Right lobe of liver (tissue), 6 donors: ENCODE measurements around the gene SYNJ2. TPM values are rescaled to one million over a fixed set of nuclear protein-coding genes. Genes with fewer than 3 reads are reported as not detected.

ENCODE experiments used
- ATAC-seq, 4 donors: fragments of 200-7000 bp; cut with Tn5 transposase; one replicate each; pipeline ENCODE4 v1.9.1; 2020; ENCODE audit warnings: mild to moderate bottlenecking in 4 of 4, moderate library complexity in 4 of 4
- DNase-seq, 3 donors: peaks; one replicate each; pipeline ENCODE4 v3.0.0-alpha.2; 2020
- H3K27ac ChIP-seq, 3 donors: fragments of 200-600 bp; one replicate each; pipeline ENCODE4 v1.8.0; 2022
- H3K27me3 ChIP-seq, 2 donors: fragments of 200-600 bp; one replicate each; pipeline ENCODE4 v1.8.0; 2022
- H3K36me3 ChIP-seq, 4 donors: fragments of 200-600 bp; sonication (generic) in 1 of 4; one replicate each; pipeline versions ENCODE4 v1.5.1 to v1.8.0; 2017 to 2022; ENCODE audit warnings: control low read depth in 1 of 4
- H3K4me1 ChIP-seq, 4 donors: fragments of 200-600 bp; sonication (generic) in 1 of 4; one replicate each; pipeline versions ENCODE4 v1.5.1 to v1.8.0; 2017 to 2022; ENCODE audit warnings: control low read depth in 1 of 4
- H3K4me3 ChIP-seq, 3 donors: fragments of 200-600 bp; one replicate each; pipeline ENCODE4 v1.8.0; 2022
- H3K9me3 ChIP-seq, 4 donors: fragments of 200-600 bp; sonication (generic) in 1 of 4; one replicate each; pipeline versions ENCODE4 v1.5.1 to v1.8.0; 2017 to 2022; ENCODE audit warnings: control low read depth in 1 of 4
- CTCF ChIP-seq, 4 donors: fragments of 200-600 bp in 3 of 4; fragments of 450-650 bp in 1 of 4; IDR thresholded peaks; one replicate each; pipeline versions ENCODE4 v1.5.1 to v1.8.0; 2016 to 2022; ENCODE audit warnings: antibody characterized with exemption in 4 of 4, mild to moderate bottlenecking in 2 of 4
- POLR2A ChIP-seq: fragments of 450-650 bp; IDR thresholded peaks from one replicate; pipeline ENCODE4 v1.6.1; 2017; ENCODE audit warnings: antibody characterized with exemption, mild to moderate bottlenecking
- WGBS: methylation state at CpG from one replicate; pipeline ENCODE4 v1.1.6; 2018; ENCODE audit warnings: low coverage, low lambda C conversion rate; ENCODE audit not compliant: insufficient coverage; ENCODE audit errors: missing lambda C conversion rate; 5-methylcytosine and 5-hydroxymethylcytosine counted together
- intact Hi-C, 2 donors: fragments of 100-400 bp; cut with DNase I; formaldehyde crosslinking; loops; one replicate each; pipeline versions ENCODE4 v1.11.2 to v1.14.1; 2022
- total RNA-seq, 6 experiments: library from RNA; depleted of rRNA in 2 of 6; stranded (reverse); fragments of >200 nt in 2 of 6; fragmentation: NEBNext Ultra II Directional in 3 of 6; extraction: Animal tissue kit (Norgen Biotek cat#: 25700) in 3 of 6; gene quantifications; one replicate each; pipeline versions ENCODE4 v1.1.0 to v1.2.4, GENCODE V29; 2016 to 2023
- donor health status: DM: no; HTN: yes; CAD: no.
- donor health status: DM: no; HTN: no; CAD: no.
- donor health status: DM: no; HTN: no; CAD: no.
- donor health status: DM: no; HTN: yes; CAD: no.
- donor health status: DM: no; HTN: yes; CAD: no.

SYNJ2 gene
- total RNA-seq, 6 experiments from 2014 or later = 3.2 to 7.4 (median 4.2) TPM

GRCh38 chr6:158019416-158019815 lies 37.8 kb downstream of the SYNJ2 start:
- no peaks in the 10 kb centered on the region for H3K36me3 ChIP-seq
- no peaks in the 10 kb centered on the region for H3K9me3 ChIP-seq
- DNase-seq (peak in 1 of 3 donors; percentile 10), ATAC-seq (no peak)
- no peaks in the 10 kb centered on the region for H3K27me3 ChIP-seq
- H3K4me3 ChIP-seq = no peak overlapping the region
- no peaks in the 10 kb centered on the region for H3K4me1 ChIP-seq
- intact Hi-C loops = no loop called here
- TF ChIP-seq POLR2A (no peak), CTCF (IDR thresholded peaks at IDR 0.05) (no peak)
- H3K27ac ChIP-seq = no peak overlapping the region
- 88% methylated on average over 1 of the region's 8 CpGs for WGBS

- Histone ChIP-seq H3K36me3 (no peaks in the 10 kb centered on the region), H3K27me3 (no peaks in the 10 kb centered on the region), H3K27ac (no peak overlapping the region), H3K9me3 (no peaks in the 10 kb centered on the region), H3K4me3 (no peak overlapping the region), H3K4me1 (no peaks in the 10 kb centered on the region)
- WGBS = 90% methylated on average over 4 of the region's 6 CpGs
- TF ChIP-seq POLR2A = no peak
- TF ChIP-seq CTCF (IDR thresholded peaks at IDR 0.05) = no peak
- ATAC-seq (no peak), DNase-seq (peak in 1 of 3 donors; percentile 2)
- intact Hi-C loops = no loop called here
Observed at GRCh38 chr6:158020272-158020711, 38.6 kb downstream of the SYNJ2 start.

- Histone ChIP-seq H3K27ac (no peak overlapping the region), H3K36me3 (no peaks in the 10 kb centered on the region), H3K27me3 (no peaks in the 10 kb centered on the region), H3K4me1 (no peaks in the 10 kb centered on the region), H3K9me3 (no peaks in the 10 kb centered on the region), H3K4me3 (no peak overlapping the region)
- WGBS = 79% methylated on average over 2 of the region's 2 CpGs
- DNase-seq = no peak
- no peak for ATAC-seq
- TF ChIP-seq CTCF (IDR thresholded peaks at IDR 0.05) = no peak
- TF ChIP-seq POLR2A = no peak
- intact Hi-C loops = no loop called here
Observed at GRCh38 chr6:158020811-158021210, 39.1 kb downstream of the SYNJ2 start.

GRCh38 chr6:158021376-158021775 lies 39.7 kb downstream of the SYNJ2 start:
- H3K9me3 ChIP-seq = no peaks in the 10 kb centered on the region
- intact Hi-C loops = no loop called here
- TF ChIP-seq POLR2A (no peak), CTCF (IDR thresholded peaks at IDR 0.05) (no peak)
- no peaks in the 10 kb centered on the region for H3K27me3 ChIP-seq
- no peak overlapping the region for H3K27ac ChIP-seq
- no peaks in the 10 kb centered on the region for H3K4me1 ChIP-seq
- WGBS = no CpG with 5 or more reads among the region's 4 CpGs
- DNase-seq (peak in 1 of 3 donors; percentile 13), ATAC-seq (no peak)
- no peaks in the 10 kb centered on the region for H3K36me3 ChIP-seq
- H3K4me3 ChIP-seq = no peak overlapping the region
